ENCODE data around the gene RAI1. TPM values are rescaled to one million over a fixed set of nuclear protein-coding genes. Genes with fewer than 3 reads are reported as not detected.

The RAI1 gene
- total and polyA plus RNA-seq, 2 of the 8 experiments (the other 6 are each of a cell fraction or from before 2014, with no cell fraction given): 0.39 to 1.2 TPM

GRCh38 chr17:17810084-17810894 is 129.0 kb downstream of the RAI1 start (continued):
- TF ChIP-seq, protein P1, sequence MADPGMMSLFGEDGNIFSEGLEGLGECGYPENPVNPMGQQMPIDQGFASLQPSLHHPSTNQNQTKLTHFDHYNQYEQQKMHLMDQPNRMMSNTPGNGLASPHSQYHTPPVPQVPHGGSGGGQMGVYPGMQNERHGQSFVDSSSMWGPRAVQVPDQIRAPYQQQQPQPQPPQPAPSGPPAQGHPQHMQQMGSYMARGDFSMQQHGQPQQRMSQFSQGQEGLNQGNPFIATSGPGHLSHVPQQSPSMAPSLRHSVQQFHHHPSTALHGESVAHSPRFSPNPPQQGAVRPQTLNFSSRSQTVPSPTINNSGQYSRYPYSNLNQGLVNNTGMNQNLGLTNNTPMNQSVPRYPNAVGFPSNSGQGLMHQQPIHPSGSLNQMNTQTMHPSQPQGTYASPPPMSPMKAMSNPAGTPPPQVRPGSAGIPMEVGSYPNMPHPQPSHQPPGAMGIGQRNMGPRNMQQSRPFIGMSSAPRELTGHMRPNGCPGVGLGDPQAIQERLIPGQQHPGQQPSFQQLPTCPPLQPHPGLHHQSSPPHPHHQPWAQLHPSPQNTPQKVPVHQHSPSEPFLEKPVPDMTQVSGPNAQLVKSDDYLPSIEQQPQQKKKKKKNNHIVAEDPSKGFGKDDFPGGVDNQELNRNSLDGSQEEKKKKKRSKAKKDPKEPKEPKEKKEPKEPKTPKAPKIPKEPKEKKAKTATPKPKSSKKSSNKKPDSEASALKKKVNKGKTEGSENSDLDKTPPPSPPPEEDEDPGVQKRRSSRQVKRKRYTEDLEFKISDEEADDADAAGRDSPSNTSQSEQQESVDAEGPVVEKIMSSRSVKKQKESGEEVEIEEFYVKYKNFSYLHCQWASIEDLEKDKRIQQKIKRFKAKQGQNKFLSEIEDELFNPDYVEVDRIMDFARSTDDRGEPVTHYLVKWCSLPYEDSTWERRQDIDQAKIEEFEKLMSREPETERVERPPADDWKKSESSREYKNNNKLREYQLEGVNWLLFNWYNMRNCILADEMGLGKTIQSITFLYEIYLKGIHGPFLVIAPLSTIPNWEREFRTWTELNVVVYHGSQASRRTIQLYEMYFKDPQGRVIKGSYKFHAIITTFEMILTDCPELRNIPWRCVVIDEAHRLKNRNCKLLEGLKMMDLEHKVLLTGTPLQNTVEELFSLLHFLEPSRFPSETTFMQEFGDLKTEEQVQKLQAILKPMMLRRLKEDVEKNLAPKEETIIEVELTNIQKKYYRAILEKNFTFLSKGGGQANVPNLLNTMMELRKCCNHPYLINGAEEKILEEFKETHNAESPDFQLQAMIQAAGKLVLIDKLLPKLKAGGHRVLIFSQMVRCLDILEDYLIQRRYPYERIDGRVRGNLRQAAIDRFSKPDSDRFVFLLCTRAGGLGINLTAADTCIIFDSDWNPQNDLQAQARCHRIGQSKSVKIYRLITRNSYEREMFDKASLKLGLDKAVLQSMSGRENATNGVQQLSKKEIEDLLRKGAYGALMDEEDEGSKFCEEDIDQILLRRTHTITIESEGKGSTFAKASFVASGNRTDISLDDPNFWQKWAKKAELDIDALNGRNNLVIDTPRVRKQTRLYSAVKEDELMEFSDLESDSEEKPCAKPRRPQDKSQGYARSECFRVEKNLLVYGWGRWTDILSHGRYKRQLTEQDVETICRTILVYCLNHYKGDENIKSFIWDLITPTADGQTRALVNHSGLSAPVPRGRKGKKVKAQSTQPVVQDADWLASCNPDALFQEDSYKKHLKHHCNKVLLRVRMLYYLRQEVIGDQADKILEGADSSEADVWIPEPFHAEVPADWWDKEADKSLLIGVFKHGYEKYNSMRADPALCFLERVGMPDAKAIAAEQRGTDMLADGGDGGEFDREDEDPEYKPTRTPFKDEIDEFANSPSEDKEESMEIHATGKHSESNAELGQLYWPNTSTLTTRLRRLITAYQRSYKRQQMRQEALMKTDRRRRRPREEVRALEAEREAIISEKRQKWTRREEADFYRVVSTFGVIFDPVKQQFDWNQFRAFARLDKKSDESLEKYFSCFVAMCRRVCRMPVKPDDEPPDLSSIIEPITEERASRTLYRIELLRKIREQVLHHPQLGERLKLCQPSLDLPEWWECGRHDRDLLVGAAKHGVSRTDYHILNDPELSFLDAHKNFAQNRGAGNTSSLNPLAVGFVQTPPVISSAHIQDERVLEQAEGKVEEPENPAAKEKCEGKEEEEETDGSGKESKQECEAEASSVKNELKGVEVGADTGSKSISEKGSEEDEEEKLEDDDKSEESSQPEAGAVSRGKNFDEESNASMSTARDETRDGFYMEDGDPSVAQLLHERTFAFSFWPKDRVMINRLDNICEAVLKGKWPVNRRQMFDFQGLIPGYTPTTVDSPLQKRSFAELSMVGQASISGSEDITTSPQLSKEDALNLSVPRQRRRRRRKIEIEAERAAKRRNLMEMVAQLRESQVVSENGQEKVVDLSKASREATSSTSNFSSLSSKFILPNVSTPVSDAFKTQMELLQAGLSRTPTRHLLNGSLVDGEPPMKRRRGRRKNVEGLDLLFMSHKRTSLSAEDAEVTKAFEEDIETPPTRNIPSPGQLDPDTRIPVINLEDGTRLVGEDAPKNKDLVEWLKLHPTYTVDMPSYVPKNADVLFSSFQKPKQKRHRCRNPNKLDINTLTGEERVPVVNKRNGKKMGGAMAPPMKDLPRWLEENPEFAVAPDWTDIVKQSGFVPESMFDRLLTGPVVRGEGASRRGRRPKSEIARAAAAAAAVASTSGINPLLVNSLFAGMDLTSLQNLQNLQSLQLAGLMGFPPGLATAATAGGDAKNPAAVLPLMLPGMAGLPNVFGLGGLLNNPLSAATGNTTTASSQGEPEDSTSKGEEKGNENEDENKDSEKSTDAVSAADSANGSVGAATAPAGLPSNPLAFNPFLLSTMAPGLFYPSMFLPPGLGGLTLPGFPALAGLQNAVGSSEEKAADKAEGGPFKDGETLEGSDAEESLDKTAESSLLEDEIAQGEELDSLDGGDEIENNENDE (IDR thresholded peaks at IDR 0.05; ENCODE audit: insufficient replicate concordance, low read length): no peak
- no peak for TF ChIP-seq JUN (IDR thresholded peaks at IDR 0.05; ENCODE audit: low read depth, low read length)
- no peak for TF ChIP-seq POU5F1 (IDR thresholded peaks at IDR 0.05; ENCODE audit: low read depth, low read length)
- TF ChIP-seq HDAC2 (IDR thresholded peaks at IDR 0.05; ENCODE audit: borderline replicate concordance in 1 of 2, low read depth in 2 of 2, low read length in 2 of 2): 0 out of 4 replicates have a peak, but pooled peaks have one; percentile 45 to 48
- no peak for TF ChIP-seq RBBP5 (IDR thresholded peaks at IDR 0.05; ENCODE audit: borderline replicate concordance, low read depth, low read length)
- TF ChIP-seq RXRA (IDR thresholded peaks at IDR 0.05; ENCODE audit: insufficient read depth, low read depth, low read length): 0 out of 2 replicates have a peak, but pooled peaks have one; percentile 13
- no peak for TF ChIP-seq SP4 (IDR thresholded peaks at IDR 0.05; ENCODE audit: low read length)
- no peak for TF ChIP-seq SIRT6 (IDR thresholded peaks at IDR 0.05; ENCODE audit: low read length)
- TF ChIP-seq ZNF274 (IDR thresholded peaks at IDR 0.05; ENCODE audit: borderline replicate concordance, extremely low read depth, low read length): no peak
- TF ChIP-seq BRCA1 (IDR thresholded peaks at IDR 0.05; ENCODE audit: low read depth, low read length): no peak

Data from H1 (cell line).